ENCODE data around the gene ADAMTSL4. TPM values are rescaled to one million over a fixed set of nuclear protein-coding genes. Genes with fewer than 3 reads are reported as not detected.

Gene ADAMTSL4
- total RNA-seq, result 14.0 and 16.7 TPM in 2 replicates

DNA sequence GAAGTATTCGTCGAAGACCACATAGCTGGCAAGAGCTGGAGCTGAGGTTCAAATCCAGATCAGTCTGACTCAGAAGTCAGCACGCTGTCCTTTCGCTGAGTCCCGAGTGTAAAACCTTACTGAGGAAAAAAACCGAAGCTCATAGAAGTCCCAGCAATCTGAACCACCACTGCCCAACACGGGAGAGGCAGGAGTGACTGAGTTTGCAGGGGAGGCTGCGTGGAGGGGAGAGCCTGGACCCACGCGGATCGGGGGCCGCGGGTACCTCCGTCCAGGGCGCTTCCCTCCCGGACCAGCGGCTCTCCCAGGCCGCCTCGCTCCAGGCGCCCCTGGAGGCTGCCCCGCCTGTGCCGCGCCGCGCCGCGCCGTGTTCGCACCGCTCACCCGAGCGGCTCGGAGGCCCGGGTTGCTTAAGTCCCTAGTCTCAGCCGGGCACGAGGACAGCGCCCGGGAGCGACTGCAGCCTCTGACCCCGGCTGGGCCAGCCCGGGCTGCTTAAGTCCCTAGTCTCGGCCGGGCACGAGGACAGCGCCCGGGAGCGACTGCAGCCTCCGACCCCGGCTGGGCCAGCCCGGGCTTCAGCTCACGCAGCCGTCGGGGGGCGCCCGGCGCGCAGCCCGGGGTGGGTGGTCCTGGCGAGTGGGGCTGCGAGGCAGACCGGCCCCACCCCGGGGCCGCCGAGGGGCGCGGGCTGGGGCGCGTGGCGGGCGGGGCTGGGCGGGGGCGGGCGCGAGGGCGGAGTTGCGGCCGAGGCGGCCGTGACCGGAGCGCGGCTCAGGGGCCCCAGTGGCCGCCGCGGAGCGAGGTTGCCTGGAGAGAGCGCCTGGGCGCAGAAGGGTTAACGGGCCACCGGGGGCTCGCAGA, at the start of gene ADAMTSL4:
TSS of gene ADAMTSL4 (plus strand) at position 777 of the 864 bp plus-strand sequence. CDS start 2,881 bp downstream, outside the sequence.

DNA sequence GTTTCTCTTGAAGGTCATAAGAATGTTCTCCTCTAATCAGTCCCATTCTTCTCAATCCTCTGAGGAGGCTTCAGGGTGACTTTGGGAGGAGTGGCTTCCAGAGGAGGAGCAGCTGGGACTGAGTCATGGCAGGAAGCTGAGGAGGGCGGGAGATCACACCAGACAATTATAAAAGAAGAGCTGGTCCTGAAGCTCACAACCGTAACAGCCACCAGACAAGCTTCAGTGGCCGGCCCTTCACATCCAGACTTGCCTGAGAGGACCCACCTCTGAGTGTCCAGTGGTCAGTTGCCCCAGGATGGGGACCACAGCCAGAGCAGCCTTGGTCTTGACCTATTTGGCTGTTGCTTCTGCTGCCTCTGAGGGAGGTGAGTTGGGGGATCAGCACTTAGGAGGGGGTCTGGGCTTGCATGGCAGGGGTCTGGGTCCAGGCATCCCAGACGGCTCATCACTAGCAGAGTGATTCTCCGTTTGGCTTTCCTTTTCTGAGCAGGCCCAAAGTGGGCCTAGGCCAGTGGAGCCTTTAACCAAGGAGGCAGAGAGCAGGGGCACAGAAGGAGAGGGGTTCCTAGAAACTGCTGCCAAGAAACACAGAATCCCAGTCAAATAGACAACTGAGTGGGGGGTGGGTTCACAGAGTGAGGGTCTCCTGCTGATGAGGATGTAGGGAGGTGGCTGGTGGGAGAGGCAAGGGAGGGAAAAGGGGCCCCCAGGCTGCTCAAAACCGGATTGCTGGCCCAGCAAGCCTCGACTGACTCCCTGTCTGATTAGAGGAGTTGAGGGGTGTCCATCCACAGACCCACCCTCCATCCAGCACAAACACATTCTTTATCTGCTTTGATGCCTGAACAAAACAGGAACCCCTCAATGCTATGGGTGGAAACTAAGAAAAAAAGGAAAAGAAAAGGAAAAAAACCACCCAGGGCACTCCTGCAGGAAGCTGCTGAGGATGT, 41.0 kb upstream of the ADAMTSL4 start, which contains the start of gene ECM1:
TSS of gene ECM1 (plus strand) at position 198 of the 953 bp plus-strand sequence. CDS start at position 299, 101 bp downstream.

DNA sequence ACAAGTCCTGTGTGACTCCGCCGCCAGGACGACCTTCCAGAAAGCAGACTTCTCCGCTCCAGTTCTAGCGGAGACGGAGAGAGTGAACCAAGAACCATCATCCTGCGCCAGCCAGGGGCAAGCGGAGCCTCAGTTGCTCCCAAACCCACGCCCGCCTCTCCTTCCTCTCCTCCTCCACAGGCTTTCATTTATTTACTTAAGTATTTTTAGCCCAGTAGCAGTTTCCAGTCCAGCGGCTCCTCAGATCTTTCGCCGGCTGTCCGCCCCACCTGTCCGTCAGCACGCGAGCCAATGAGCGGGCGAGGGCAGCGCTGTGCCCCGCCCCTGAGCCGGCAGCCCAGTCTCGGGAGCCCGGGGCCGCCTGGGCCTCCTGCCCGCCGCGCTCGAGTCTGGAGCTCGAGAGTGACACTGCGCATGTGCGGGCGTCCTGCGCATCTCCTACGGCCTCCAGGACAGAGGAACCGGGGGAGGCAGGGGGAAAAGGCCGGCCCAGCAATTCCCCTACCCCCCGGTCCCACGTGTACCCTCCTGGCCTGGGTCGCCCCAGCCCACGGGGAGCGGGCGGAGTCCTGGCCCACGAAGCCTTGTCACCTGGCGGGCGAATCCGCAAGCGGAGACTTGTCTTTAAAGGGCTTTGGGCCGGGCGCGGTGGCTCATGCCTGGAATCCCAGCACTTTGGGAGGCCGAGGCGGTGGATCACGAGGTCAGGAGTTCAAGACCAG, 33.7 kb upstream of the ADAMTSL4 start, which contains the start of gene FALEC:
TSS of gene FALEC (plus strand) at position 425 of the 722 bp plus-strand sequence.

DNA sequence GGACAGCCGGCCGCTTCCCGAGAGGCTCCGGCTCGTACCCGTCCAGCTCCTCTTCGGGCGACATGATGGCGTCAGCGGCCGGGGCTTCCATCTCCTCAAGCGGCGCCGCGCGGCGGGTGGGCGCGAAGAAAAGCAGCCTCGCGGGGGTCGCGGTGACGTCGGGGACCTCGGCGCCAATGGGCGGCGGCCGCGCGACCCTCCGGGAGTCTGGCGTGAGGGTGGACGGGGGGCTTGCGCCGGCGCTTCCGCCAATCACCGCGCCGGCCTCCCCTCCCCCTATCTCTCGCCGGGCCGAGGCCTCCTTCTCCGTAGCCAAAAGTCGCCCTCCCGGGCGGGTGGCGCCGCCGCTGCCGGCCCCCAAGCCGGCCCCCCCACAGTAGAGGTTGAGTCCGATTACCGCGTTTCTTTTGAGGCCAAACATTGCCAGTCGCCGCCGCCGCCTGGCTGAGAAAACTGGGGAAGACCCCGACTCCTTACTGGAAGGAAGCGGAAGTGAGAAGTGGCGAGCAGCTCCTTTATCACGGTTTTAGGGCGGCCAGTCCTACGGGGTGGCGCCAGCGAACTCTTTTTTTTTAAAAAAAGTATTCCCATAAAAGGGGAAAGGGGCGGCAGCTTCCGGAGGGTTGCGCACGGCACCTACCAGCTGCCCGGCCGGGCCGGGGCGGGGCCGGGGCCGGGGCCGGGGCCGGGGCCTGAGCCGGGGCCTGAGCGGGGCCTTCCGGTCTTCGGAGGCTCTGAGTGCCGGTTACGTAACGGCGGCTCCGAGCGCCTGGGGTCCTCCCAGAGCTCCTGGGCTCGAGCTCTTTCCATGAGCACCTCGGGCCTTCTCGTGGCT, 30.1 kb downstream of the ADAMTSL4 start, which contains the start of gene MCL1:
TSS of gene MCL1 (minus strand) at position 501 of the 835 bp plus-strand sequence. CDS start at position 421, 80 bp downstream.

Other genes with a start within 250 kb of the ADAMTSL4 start
- 29.0 and 31.2 TPM in 2 replicates for gene PRPF3, start 227.9 kb upstream of the ADAMTSL4 start, total RNA-seq
- gene RPRD2, start 185.3 kb upstream of the ADAMTSL4 start, total RNA-seq, result 5.0 and 6.4 TPM in 2 replicates
- gene TARS2, start 62.0 kb upstream of the ADAMTSL4 start, total RNA-seq, result 11.1 and 12.8 TPM in 2 replicates
- 16.4 and 22.5 TPM in 2 replicates for gene ECM1, start 41.3 kb upstream of the ADAMTSL4 start, total RNA-seq
- 1.0 and 1.6 TPM in 2 replicates for gene FALEC, start 33.7 kb upstream of the ADAMTSL4 start, total RNA-seq
- gene MCL1, start 30.2 kb downstream of the ADAMTSL4 start, total RNA-seq, result 137 and 189 TPM in 2 replicates
- gene ENSA, start 80.2 kb downstream of the ADAMTSL4 start, total RNA-seq, result 34.5 and 58.9 TPM in 2 replicates
- gene GOLPH3L, start 147.7 kb downstream of the ADAMTSL4 start, total RNA-seq, result 6.5 and 11.7 TPM in 2 replicates
- 0.16 TPM in 1 of 2 replicates, not detected in the other for gene HORMAD1, start 171.5 kb downstream of the ADAMTSL4 start, total RNA-seq
- gene CTSS, start 216.4 kb downstream of the ADAMTSL4 start, total RNA-seq, result 4.0 and 9.0 TPM in 2 replicates